Skeletal muscle cell (primary cell): ENCODE results near the gene RPTOR.

Experiments used
- DNase-seq: peaks from one replicate; pipeline ENCODE4 v3.0.0-alpha.2; 2010; ENCODE audit warnings: low read depth
- H3K4me3 ChIP-seq: 2 replicates; pipeline ENCODE4 v1.5.1; 2011; ENCODE audit warnings: low read depth, mild to moderate bottlenecking, control low read depth, low read length, moderate library complexity

Gene RPTOR

GRCh38 chr17:80893604-80894438, 349.2 kb downstream of the RPTOR start:
- DNase-seq: no peak
- no peak overlapping the region for H3K4me3 ChIP-seq

- no peak overlapping the region for H3K4me3 ChIP-seq
- DNase-seq: no peak
Measured at GRCh38 chr17:80894439-80894721, 349.7 kb downstream of the RPTOR start.

DNA sequence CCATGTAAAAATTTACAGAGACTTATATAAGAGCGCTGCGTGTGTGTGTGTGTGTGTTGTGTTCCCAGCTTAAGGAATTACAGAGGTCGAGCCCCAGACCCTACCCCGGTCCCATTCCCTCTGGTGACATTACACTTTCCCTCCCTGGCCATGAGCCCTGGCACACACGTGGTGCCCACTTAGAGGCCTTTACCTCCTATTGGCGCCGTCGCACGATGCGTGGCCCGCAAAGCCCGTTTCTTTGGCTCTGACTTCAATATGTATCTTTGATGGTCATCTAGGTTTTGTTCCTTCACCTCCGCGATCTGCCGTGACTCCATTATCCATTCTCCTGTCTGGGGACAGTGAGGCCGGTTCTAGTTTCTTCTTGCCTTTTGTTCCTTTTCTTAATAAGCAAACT, 350.1 kb downstream of the RPTOR start:
- no peak overlapping the region for H3K4me3 ChIP-seq
- DNase-seq: no peak

DNA sequence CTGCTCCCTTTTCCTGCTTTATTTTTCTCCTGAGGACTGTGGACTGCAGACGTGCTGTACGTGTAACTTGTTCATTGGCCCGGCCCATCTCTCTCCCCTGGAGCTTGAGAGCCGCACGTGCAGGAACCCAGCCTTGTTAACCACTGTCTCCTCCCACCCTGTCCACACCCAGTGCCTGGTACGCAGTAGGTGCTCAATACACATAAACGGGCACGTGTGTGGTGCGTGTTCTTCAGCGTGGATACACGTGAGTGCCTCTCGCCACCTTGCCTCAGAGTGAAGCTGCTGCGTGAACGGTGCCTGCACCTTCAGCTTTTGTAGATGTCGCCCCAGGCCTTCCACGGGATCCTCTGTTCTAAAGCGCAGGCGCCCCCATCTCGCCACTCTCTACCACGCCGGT, 350.7 kb downstream of the RPTOR start:
- no peak for DNase-seq
- H3K4me3 ChIP-seq: no peak overlapping the region

- H3K4me3 ChIP-seq: no peak overlapping the region
- no peak for DNase-seq
Measured at GRCh38 chr17:80898716-80899115, 354.1 kb downstream of the RPTOR start.

DNA sequence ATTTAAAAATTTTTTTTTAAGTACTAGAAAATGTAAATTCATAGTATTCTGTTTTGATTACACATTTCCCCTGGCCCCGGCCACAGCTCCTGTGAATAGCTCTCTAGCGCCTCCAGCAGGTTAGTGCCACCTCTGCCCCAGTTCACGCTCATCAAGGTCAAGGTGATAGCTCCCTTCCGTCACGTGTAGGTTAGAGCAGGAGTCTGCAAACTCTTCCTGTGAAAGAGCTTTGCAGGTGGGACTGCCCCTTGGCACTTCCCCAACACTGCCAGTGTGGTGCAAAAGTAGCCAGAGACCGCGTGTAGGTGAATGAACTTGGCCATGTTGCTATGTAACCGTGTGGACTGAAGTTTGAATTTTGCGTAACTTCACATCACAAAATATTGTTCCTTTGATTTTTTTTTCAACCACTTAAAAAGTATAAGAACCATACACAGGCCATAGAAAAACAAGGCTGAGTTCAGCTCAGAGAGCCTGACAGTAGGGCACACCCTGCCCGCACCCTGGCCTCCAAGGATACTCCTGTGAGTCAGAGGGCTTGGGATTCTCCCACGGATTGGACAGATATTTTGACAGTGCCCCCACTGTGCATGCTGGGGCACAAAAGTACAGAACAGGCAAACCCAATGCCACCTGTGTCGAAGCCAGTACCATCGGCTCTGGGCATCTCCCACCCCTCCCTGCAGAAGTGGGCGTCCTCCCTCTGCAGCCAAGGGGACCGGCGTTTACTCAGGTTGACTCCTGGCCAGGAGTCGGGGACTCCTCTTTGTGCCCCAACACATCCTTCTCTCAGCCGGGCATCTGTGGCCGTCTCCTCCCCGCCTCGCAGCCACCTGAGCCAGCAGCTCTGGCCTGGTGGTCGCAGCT, 355.0 kb downstream of the RPTOR start:
- no peak overlapping the region for H3K4me3 ChIP-seq
- DNase-seq: no peak

DNA sequence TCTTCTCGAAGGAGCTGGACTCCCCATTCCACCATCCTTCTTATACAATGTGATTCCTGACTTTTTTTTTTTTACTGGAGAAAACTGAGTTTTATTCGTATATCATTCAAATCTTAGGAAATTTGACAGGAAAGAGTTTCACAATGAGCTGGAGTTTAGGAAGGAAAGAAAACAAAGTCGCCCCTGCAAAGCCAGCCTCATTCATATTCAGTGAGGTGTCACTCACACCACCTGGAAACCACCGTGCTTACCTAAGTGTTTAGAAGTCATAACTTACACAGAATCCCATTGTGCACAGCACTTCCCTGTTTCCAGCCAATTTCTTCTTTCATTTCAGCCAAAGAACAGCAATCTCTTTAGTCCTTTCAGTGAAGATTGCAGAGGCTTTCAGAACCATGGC, 356.7 kb downstream of the RPTOR start:
- DNase-seq: no peak
- no peak overlapping the region for H3K4me3 ChIP-seq

- no peak for DNase-seq
Measured at GRCh38 chr17:80902197-80902962, 357.7 kb downstream of the RPTOR start.

DNA sequence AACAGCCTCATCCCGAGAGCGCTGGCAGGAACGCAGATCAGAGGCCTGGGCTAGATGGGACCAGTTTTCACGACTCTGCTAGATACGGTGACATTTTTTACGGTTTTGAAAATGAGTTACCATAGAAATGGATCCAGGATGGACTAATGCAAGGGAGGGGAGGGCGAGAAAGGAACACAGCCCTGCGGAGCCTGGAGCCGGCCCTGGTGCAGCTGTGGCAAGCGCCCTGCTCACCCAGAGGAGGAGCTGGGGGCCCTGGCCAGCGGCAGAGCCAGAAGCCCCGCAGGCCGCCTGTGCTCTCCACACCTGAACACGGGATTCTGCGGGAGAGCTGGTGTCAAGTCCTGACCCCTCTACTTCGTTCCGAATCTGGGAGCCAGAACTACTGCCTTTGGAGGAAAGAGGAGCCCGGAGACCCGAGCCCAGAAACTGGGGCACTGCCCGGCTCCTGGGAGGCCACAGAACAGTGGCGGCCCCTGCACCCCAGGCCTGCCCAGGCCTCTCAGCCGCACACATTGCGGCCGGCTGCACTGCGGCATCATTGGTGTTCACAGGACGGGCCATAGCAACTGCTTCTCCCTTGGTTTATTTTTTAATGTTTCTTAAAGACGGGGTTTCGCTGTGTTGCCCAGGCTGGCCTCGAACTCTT, 358.4 kb downstream of the RPTOR start:
- no peak for DNase-seq
- H3K4me3 ChIP-seq: no peak overlapping the region

More at GRCh38 chr17:80902197-80902962, 357.7 kb downstream of the RPTOR start:
- H3K4me3 ChIP-seq: no peak overlapping the region

DNA sequence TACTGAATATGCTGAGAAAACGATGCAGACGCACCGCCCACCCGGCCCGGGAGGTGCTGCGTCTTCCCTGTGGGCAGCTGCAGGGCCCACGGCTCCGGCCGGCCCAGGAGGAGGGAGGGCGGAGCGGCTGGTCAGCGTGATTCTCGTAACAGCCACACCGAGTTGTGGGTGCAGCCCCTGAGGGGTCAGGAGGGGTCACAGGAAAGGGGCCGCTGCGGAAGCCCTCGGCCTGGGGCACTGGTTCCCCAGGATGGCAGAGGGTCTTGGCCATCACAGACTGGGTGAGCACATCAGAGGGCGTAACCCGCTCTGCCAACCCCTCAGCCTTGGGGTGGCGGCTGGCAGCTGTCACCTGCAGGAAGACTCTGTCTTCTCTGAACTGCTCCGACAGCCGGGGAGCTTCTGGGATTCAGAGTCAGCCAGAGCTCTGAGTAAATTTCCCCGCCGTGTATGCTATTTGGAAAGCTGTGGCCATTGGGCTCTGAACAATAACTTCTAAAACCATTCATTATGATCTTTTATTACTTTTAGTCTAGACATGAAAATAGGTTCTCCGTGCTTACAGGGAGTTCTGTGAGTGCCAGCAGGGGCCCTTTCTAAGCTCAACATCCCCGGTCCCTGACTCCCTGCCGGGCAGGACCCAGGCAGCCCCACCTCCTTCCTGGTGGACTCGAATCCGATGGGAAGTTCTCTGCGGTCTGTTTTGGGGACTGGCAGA, 359.6 kb downstream of the RPTOR start:
- DNase-seq: no peak
- H3K4me3 ChIP-seq: no peak overlapping the region

DNA sequence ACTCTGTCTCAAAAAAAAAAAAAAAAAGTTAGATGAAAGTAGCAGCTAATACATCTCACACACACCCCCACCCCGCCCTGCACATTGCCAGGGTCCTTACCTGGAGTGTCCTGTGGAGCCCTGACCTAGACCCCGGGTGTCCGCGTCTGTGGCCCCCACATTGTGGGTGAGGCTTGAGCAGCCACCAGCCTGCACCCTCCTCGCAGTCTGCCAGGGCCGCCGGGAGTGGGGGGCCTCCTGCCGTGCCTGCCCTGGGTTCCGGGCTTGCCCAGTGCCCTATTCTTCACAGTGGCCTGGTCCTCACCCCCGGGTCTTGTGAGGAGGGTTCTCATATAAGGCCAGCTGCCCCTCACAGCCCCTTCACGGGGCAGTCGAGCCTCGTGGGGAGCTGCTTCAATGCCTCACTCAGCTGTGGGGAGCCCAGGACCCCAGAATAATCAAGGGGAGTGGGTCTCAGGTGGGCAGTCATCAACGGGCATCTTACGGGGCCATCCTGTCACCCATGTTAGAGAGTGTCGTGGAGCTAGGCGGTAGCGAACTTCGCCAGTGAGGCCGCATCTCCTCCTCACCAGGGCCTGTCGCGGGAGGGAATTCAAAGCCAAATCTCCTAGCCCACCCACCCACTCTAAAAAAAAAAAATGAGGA, 361.1 kb downstream of the RPTOR start:
- H3K4me3 ChIP-seq: no peak overlapping the region
- no peak for DNase-seq

- no peak overlapping the region for H3K4me3 ChIP-seq
- no peak for DNase-seq
Measured at GRCh38 chr17:80906364-80907259, 362.0 kb downstream of the RPTOR start.

DNA sequence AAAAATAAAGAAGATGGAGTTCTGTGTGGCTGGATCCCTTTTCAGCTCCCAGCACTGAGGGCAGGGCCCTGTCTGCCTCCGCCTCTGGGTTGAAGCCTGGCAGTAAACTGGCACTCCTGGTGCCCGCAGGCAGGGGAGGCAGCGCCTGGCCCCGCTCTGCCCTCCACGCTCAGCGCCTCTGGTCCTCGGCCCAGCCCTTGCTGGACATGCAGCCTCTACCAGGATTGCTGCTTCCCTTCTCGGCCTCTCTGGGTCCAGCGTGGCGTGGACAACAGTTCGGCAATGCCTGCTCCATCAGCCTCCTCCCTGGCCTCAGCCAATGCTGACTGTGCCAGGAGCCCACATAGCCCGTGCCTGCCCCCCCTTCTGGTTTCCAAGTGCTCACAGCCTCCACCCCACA, 362.6 kb downstream of the RPTOR start:
- no peak overlapping the region for H3K4me3 ChIP-seq
- DNase-seq: no peak

GRCh38 chr17:80908211-80908610, 363.6 kb downstream of the RPTOR start:
- no peak overlapping the region for H3K4me3 ChIP-seq
- DNase-seq: no peak

GRCh38 chr17:80908776-80909175, 364.1 kb downstream of the RPTOR start:
- DNase-seq: no peak
- H3K4me3 ChIP-seq: no peak overlapping the region

DNA sequence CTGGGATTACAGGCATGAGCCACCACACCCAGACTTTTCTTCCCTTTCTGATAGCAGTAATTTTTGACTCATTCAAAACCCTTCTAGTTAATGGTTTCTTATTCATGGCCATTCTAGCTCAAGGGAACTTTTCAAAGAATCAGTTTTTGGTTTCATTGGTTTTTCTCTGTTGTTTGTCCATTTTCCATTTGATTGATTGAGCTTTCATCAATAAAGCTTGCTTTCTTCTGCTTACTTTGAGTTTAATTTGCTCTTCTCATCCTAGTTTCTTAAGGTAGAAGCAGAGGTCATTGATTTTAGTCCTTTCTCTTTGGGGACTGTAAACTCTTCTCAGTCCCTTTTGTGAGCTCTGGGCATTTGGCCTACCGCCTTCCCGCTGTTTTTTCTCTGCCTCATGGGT, 365.0 kb downstream of the RPTOR start:
- no peak overlapping the region for H3K4me3 ChIP-seq
- DNase-seq: no peak

DNA sequence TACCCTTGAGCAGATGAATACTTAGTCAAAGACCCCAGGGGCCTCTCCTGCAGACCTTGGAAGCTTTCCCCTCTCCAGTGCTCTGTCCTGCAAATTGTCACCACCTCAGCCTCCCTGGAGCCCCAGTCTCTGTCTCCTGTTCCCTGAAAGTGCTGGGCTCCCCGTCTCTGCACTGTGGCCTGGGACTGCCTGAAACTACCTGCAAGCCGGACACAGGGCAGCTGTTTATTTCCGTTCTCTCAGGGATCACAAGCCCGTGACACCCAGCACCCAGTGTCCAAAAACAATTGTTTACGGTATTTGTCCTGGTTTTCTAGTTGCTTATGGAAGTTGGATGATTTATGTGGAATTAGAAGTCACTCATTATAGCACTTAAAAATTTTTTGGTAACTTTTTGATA, 365.4 kb downstream of the RPTOR start:
- H3K4me3 ChIP-seq: no peak overlapping the region
- DNase-seq: no peak

- H3K4me3 ChIP-seq: no peak overlapping the region
- DNase-seq: no peak
Measured at GRCh38 chr17:80912476-80912875, 367.8 kb downstream of the RPTOR start.
